C4-2B (cell line): ENCODE data around the gene FHIT.

Experiments
- H3K27ac ChIP-seq: fragments of 450-650 bp; 2 replicates; pipeline ENCODE4 v1.5.1; 2017
- CTCF ChIP-seq: fragments of 450-650 bp; conservative IDR thresholded peaks from 2 replicates; pipeline ENCODE4 v1.5.1; 2017; ENCODE audit warnings: mild to moderate bottlenecking
- ZFX ChIP-seq: fragments of 450-650 bp; IDR thresholded peaks from 2 replicates; pipeline ENCODE4 v1.6.1; 2017

FHIT gene

GRCh38 chr3:60167186-60167585, 1084.1 kb downstream of the FHIT start:
- TF ChIP-seq ZFX: no peak
- no peak for TF ChIP-seq CTCF
- no peak overlapping the region for H3K27ac ChIP-seq

GRCh38 chr3:60160822-60161748, 1090.2 kb downstream of the FHIT start:
- no peak overlapping the region for H3K27ac ChIP-seq
- TF ChIP-seq CTCF (no peak), ZFX (no peak)

- no peak overlapping the region for H3K27ac ChIP-seq
- TF ChIP-seq ZFX (no peak), CTCF (no peak)
Measured at GRCh38 chr3:60160111-60160821, 1091.0 kb downstream of the FHIT start.

GRCh38 chr3:60158035-60158434, 1093.2 kb downstream of the FHIT start:
- TF ChIP-seq CTCF (no peak), ZFX (no peak)
- no peak overlapping the region for H3K27ac ChIP-seq

GRCh38 chr3:60154011-60154410, 1097.2 kb downstream of the FHIT start:
- H3K27ac ChIP-seq: no peak overlapping the region
- no peak for TF ChIP-seq ZFX
- no peak for TF ChIP-seq CTCF

GRCh38 chr3:60153221-60153999, 1097.8 kb downstream of the FHIT start:
- TF ChIP-seq CTCF (no peak), ZFX (no peak)
- no peak overlapping the region for H3K27ac ChIP-seq

GRCh38 chr3:60149501-60149900, 1101.8 kb downstream of the FHIT start:
- TF ChIP-seq CTCF (no peak), ZFX (no peak)
- H3K27ac ChIP-seq: no peak overlapping the region
